HL-60 (cell line): ENCODE results near the gene RUFY2.

Source experiments
- DNase-seq, 2 experiments: peaks; one replicate each; pipeline ENCODE4 v3.0.0-alpha.2; 2010 to 2020; ENCODE audit warnings: low read depth in 1 of 2, low spot score in 1 of 2
- H3K27ac ChIP-seq: fragments of 250-450 bp; sonication (Bioruptor Pico); replicated peaks from 2 replicates; pipeline ENCODE4 v1.5.1; 2020; ENCODE audit warnings: mild to moderate bottlenecking, moderate library complexity
- H3K27me3 ChIP-seq: fragments of 250-450 bp; sonication (Bioruptor Pico); 2 replicates; pipeline ENCODE4 v1.5.1; 2021; ENCODE audit warnings: mild to moderate bottlenecking, moderate library complexity; ENCODE audit not compliant: insufficient read depth, poor library complexity, severe bottlenecking
- H3K4me3 ChIP-seq: replicated peaks from 2 replicates; pipeline ENCODE4 v1.5.1; 2011; ENCODE audit warnings: mild to moderate bottlenecking, control low read depth, low read length; ENCODE audit not compliant: insufficient read depth
- GABPA ChIP-seq: IDR thresholded peaks from 2 replicates; pipeline ENCODE4 v1.6.1; 2012; ENCODE audit warnings: low read depth
- POLR2AphosphoS5 ChIP-seq: IDR thresholded peaks from 2 replicates; pipeline ENCODE4 v1.6.1; 2012; ENCODE audit warnings: low read depth
- REST ChIP-seq: IDR thresholded peaks from 2 replicates; pipeline ENCODE4 v1.6.1; 2012; ENCODE audit warnings: low read depth; ENCODE audit not compliant: insufficient replicate concordance
- SPI1 ChIP-seq: IDR thresholded peaks from 2 replicates; pipeline ENCODE4 v1.6.1; 2012; ENCODE audit warnings: low read depth, mild to moderate bottlenecking, borderline replicate concordance
- TF ChIP-seq, protein P1 (sequence below): IDR thresholded peaks from one replicate; pipeline ENCODE4 v1.5.1; 2011; ENCODE audit warnings: low read length, control low read depth, inconsistent platforms; ENCODE audit not compliant: insufficient read depth

The RUFY2 gene

DNA sequence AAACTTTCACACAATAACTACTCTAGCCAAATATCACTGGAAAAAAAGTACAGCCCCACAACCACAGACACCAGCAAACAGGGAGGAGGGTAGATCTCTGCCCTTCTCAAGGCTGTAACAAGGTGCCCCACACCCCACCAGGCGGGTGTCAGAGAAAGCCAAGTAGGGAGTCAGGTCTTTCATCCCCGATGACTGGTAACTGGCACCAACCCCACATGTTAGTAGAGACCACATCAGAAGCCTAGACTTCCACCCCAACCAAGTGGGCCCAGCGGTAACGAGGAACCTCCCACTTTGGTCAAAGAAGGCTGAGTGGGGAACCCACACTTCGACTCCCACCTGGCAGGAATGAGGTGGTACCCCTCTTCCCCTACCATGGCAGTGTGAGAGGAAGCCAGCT lies 16.4 kb upstream of the RUFY2 start:
- Histone ChIP-seq H3K27ac (no peak overlapping the region), H3K27me3 (no peaks in the 10 kb centered on the region), H3K4me3 (no peak overlapping the region)
- TF ChIP-seq GABPA (no peak), POLR2AphosphoS5 (no peak), REST (no peak), SPI1 (no peak)
- TF ChIP-seq, protein P1, sequence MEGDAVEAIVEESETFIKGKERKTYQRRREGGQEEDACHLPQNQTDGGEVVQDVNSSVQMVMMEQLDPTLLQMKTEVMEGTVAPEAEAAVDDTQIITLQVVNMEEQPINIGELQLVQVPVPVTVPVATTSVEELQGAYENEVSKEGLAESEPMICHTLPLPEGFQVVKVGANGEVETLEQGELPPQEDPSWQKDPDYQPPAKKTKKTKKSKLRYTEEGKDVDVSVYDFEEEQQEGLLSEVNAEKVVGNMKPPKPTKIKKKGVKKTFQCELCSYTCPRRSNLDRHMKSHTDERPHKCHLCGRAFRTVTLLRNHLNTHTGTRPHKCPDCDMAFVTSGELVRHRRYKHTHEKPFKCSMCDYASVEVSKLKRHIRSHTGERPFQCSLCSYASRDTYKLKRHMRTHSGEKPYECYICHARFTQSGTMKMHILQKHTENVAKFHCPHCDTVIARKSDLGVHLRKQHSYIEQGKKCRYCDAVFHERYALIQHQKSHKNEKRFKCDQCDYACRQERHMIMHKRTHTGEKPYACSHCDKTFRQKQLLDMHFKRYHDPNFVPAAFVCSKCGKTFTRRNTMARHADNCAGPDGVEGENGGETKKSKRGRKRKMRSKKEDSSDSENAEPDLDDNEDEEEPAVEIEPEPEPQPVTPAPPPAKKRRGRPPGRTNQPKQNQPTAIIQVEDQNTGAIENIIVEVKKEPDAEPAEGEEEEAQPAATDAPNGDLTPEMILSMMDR: no peak
- DNase-seq: no peak

GRCh38 chr10:68419376-68419775 lies 12.3 kb upstream of the RUFY2 start:
- no peak overlapping the region for H3K4me3 ChIP-seq
- H3K27ac ChIP-seq: no peak overlapping the region
- no peak for TF ChIP-seq POLR2AphosphoS5
- TF ChIP-seq, protein P1: no peak
- no peak for TF ChIP-seq SPI1
- no peak for TF ChIP-seq REST
- no peak for TF ChIP-seq GABPA
- no peaks in the 10 kb centered on the region for H3K27me3 ChIP-seq
- no peak for DNase-seq

- Histone ChIP-seq H3K27me3 (no peaks in the 10 kb centered on the region), H3K27ac (no peak overlapping the region), H3K4me3 (no peak overlapping the region)
- DNase-seq: no peak
- no peak for TF ChIP-seq SPI1
Measured at GRCh38 chr10:68408898-68409518, 1.9 kb upstream of the RUFY2 start.

DNA sequence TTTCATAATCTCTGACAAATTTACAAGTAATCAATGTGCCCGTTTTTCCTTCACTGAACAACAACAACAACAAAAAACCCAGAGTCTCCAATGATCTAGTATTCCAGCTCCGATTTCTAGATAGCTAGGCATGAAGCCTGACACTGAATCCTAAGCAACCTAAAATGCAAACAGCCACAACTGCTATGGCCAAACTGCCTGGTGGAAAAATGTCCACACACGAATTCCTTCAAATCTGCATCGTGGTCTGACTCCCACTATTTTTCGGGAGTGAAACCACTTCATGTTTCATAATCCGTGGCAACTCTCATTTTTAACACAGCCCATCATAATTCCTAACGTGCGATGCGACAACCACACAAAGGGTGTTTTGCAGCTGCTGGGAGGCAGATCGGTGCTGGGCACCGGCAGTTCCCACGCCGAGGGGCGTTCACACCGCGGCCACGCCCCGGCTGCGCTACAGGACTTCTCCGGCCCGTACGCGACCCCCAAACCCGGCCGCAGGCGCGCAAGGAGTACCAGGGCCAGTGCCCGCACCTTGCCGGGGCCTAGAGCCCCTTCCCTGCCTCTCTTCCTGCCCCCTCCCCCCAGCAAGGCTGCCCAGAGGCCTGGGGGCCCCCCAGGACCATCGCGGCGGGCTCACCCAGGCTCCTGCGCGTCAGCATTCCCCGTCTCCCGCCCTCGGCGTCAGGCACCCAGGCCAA lies 814 bp downstream of the RUFY2 start:
- no peaks in the 10 kb centered on the region for H3K27me3 ChIP-seq
- DNase-seq: peak; percentile 29 to 48
- TF ChIP-seq SPI1 (no peak), REST (no peak), POLR2AphosphoS5 (no peak), GABPA (no peak)
- TF ChIP-seq, protein P1: no peak
- H3K27ac ChIP-seq: peak overlapping the region; percentile 91
- H3K4me3 ChIP-seq: peak overlapping the region; percentile 99
